Measurements from ENCODE around the gene HCAR2.
"Not testable (repeated sequence)": the region's sequence is repeated elsewhere in the genome, so short reads cannot be mapped to it uniquely, and the experiment has no call there.

Gene HCAR2

GRCh38 chr12:122665759-122666158 is 37.4 kb downstream of the HCAR2 start:
- DNase-seq (ENCODE audit: low spot score) (no peak), FAIRE-seq (no peak)

- no peak for FAIRE-seq
- DNase-seq (ENCODE audit: low spot score): no peak
Measured at GRCh38 chr12:122665349-122665748, 37.8 kb downstream of the HCAR2 start.

GRCh38 chr12:122661938-122662337 is 41.2 kb downstream of the HCAR2 start:
- FAIRE-seq: no peak
- no peak for DNase-seq (ENCODE audit: low spot score)

GRCh38 chr12:122661246-122661645 is 41.9 kb downstream of the HCAR2 start:
- no peak for FAIRE-seq
- no peak for DNase-seq (ENCODE audit: low spot score)

- FAIRE-seq: peak; percentile 85
Measured at GRCh38 chr12:122659579-122659978, 43.6 kb downstream of the HCAR2 start.

GRCh38 chr12:122656298-122656697 is 46.9 kb downstream of the HCAR2 start:
- FAIRE-seq (no peak), DNase-seq (ENCODE audit: low spot score) (no peak)

More at GRCh38 chr12:122659579-122659978, 43.6 kb downstream of the HCAR2 start:
- peak; percentile 71 for DNase-seq (ENCODE audit: low spot score)

GRCh38 chr12:122653291-122653690 is 49.9 kb downstream of the HCAR2 start:
- not testable (repeated sequence) for DNase-seq (ENCODE audit: low spot score); FAIRE-seq

- FAIRE-seq (no peak), DNase-seq (ENCODE audit: low spot score) (no peak)
Measured at GRCh38 chr12:122651520-122652224, 51.5 kb downstream of the HCAR2 start.
